HG02840 (cell line): ENCODE data around the gene ARMC8.

Experiments used
- ATAC-seq: cut with Tn5 transposase; IDR thresholded peaks from one replicate; pipeline ENCODE4 v1.9.1; 2021; ENCODE audit warnings: mild to moderate bottlenecking, moderate library complexity, moderate number of reproducible peaks; ENCODE audit not compliant: unreplicated experiment, low FRiP score

Gene ARMC8

GRCh38 chr3:138197524-138197923, 10.4 kb downstream of the ARMC8 start:
- no peak for ATAC-seq

DNA sequence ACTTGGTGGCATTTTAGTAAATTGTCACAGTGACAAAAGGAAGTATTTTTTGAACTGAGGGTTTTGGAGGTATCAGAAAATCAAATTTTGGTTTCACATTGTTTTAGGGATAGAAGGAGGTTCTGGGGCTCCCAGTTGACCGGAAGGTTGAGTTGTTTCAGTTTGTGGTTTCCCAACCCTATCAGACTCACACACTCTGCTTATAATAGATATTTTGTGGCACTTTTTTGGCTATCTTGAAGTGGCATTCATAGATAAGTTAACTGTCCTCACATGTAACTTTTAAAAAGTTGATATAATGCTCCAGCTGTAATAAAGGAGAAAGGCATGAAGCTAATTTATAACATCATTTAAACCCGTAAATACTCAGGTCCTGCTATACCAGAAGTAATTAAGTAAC, 12.8 kb downstream of the ARMC8 start:
- no peak for ATAC-seq

DNA sequence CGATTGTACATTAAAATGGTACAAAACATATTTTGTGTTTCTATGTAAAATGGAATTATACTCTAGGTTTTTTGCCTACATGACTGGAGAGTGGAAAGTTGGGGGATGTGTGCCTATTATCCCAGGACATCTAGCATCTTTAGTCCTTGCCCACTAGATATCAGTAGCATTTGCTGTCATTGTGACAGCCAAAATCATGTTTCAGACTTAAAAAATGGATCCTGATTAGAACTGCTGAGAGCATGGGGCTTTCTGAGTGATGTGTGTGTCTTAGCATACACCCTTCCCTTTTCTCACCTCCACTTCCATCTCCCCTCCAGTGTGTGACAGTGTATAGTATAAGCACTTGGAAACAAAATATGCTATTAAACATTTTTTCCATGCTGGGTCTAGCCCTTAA, 13.3 kb downstream of the ARMC8 start:
- ATAC-seq: no peak

DNA sequence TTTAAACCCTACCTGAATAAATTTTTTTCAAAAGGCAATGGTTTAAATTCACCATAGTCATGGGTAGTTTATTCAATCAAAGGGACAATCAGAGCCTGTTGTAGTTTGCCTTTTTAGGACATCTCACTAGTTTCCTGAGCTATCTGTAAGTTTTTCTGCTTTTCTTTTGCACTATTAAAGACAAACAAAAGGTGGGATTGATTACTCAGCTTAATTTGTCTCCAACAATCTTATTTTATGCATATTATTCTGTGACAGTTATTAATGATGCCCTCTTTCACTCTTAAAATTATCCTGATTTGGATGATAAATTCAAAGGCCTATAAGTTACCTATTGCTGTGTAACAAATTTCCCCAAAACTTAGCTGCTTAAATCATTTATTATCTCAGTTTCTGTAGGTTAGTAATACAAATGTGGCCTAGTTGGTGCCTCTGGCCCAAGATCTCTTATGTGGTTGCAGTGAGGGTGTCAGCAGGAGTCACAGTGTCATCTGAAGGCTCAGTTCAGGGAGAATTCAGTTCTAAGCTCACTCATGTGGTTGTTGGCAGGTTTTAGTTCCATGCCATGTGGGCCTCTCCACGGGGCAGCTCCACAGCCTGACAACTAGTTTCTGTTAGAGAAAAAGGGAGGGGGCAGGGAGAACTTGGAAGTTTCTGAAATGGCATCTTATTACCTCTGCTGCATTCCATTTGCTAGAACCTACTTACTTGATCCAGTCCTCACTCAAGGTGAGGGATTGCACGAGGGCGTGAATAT, 16.0 kb downstream of the ARMC8 start:
- ATAC-seq: no peak

DNA sequence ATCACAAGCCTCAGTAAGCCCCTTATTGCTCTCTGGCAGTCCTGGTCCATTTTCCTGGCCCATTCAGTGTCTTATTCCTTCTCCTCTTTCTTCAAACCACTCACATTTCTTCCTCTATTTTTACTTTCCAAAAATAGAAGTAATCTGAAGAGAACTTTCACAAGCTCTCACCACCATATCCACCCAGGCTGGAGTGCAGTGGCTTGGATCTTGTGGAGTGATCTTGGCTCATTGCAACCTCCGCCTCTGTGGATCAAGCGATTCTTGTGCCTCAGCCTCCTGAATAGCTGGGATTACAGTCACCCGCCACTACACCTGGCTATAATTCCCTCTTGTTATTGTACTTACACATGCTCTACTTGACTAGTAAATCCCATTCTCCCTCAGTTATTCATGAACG, 16.8 kb downstream of the ARMC8 start:
- ATAC-seq: no peak

DNA sequence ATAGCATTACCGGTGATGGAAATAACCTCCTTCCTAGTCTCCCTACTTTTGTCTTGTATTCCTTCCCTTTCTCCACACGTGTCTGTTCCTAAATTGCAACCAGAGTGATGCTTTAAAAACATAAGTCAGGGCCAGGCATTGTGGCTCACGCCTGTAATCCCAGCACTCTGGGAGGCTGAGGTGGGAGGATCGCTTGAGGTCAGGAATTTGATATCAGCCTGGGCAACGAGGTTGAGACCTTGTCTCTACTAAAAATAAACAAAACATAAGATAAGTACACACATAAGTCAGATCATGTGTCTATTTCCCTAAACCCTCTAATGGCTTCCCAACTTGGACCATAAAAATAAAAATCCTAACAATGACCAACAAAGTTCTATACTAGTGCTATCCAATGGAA, 18.4 kb downstream of the ARMC8 start:
- ATAC-seq: no peak

DNA sequence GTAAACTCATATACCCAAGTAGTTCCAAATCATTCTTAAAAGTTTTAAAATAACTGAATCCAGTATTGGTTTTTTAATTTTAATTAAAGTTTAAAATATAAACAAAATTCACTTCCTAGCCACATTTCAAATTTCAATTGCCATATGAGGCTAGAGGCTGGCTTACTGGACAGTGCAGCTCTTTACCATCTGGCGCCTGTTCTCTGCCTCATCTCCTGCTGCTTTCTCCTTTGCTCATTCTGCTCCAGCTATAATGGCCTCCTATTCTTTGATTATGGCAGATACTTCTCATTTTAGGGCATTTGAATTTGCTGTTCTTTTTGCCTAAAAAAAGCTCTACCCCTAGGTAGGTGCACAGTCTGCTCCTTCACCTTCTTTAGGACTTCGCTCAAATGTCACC, 19.1 kb downstream of the ARMC8 start:
- no peak for ATAC-seq

DNA sequence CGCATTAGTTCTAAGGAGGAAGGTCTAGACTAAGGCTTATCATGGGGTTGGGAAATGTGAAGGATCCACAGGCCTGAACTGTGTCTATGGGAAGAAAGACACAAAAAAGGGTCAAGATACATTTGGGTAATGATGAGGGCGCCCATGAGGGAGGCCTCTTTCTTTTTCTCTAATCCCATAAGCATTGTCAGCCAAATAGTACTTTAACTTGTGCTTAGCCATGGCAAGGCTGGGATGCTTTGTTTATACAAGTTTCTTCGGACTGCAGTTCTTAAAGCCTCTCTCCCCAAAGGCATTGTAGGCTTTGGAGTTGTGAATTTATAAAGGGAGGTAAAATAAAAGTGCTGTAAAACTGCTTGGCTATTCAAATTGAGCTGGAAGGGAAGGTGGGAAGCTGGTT, 23.4 kb downstream of the ARMC8 start:
- ATAC-seq: no peak

- ATAC-seq: no peak
Observed at GRCh38 chr3:138213398-138214085, 26.4 kb downstream of the ARMC8 start.

DNA sequence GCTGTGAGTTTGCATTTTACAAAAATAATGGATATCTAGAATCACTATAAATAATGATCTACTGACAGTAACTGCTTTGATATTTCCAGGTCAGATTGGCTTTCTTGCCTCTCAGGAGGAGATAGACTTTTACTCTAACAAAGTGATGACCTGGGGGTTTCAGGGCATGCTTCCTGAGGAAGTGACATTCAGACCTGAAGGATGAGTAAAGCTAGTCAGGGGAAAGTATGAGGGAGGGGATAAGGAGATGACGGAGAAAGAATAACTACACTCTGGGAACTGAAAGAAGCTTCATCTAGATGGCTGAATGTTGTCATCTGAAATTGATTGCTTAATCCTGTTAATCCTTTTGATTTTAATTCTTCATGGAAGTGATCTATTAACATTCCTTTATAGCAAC, 32.2 kb downstream of the ARMC8 start:
- ATAC-seq: no peak

GRCh38 chr3:138220242-138220641, 33.1 kb downstream of the ARMC8 start:
- no peak for ATAC-seq

- ATAC-seq: no peak
Observed at GRCh38 chr3:138220788-138221187, 33.7 kb downstream of the ARMC8 start.

GRCh38 chr3:138222131-138222941, 35.2 kb downstream of the ARMC8 start:
- ATAC-seq: no peak

DNA sequence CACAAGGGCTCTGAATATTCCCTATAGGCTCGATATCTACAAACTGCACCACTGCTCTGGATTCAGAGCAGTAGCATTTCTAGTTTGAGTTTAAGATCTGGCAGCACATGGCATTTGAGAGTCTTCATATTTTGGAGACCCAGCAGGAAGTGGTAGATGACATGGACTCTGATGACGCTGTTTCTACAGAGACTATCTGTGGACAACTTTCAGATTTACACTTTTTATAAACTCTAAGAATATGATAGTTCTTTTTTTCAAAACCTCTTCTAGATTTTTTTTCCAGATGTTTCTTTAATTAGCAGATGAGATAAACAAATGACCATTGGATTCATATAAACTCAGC, 35.8 kb downstream of the ARMC8 start:
- no peak for ATAC-seq

DNA sequence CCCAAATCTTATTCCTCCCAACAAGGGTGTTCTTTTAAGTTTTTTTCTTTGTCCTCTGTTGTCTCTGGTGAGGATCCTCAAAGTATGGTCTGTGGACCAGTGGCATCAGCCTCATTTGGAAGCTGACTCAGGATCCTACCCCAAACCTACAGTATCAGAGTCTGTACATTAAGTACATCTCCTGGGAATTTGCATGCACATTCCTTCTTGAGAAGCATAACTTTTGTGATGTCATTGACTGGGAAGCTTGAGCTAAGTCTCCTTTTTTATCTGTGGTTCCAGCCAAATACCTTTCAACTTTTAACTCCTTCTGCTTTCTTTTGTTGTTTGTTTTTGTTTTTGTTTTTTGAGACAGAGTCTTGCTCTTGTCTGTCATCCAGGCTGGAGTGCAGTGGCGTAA, 40.5 kb downstream of the ARMC8 start:
- ATAC-seq: no peak

GRCh38 chr3:138230525-138230924, 43.4 kb downstream of the ARMC8 start:
- no peak for ATAC-seq

GRCh38 chr3:138232705-138233364, 45.7 kb downstream of the ARMC8 start:
- no peak for ATAC-seq

DNA sequence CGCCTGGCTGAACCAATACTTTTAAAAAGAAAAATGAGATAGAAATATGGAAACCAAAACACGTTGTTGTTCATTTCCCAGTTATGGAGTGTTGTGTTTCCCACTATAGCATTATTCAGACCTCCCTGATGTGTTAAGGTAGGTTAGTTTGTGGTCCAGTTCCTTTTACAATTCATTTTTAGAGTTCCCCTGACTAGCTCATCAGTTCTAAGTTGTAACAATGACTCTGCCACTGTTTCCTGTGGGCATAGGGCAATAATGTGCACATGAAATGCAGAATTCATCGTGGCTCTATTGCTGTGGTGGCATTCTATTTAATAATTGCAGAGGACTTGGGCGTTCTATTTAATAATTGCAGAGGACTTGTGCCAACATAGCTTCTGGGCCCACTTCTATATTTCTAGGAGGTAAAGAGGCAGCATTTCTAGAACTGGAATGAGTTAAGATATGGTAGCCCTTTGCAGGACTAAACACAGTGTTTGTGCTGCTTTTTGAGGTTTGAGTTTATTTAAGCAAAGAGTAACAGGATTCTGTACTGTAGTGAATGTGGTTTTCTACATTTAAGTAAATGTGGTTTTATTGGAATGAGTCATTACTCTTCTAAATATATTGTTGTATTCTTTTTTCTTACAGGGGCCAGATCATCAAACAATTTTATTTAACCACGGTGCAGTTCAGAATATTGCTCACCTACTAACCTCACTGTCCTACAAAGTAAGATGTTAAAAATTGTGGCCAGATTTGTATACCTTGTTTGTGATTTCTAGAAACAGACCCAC, 47.5 kb downstream of the ARMC8 start:
- no peak for ATAC-seq

- ATAC-seq: no peak
Observed at GRCh38 chr3:138238711-138239110, 51.6 kb downstream of the ARMC8 start.

- no peak for ATAC-seq
Observed at GRCh38 chr3:138241061-138241460, 54.0 kb downstream of the ARMC8 start.
